Smooth muscle cell (in vitro differentiated cells): Measurements from ENCODE around the gene TMPRSS11D. TPM values are rescaled to one million over a fixed set of nuclear protein-coding genes. Genes with fewer than 3 reads are reported as not detected.

Experiments
- DNase-seq: peaks from one replicate; lab custom pipeline; 2025; ENCODE audit not compliant: unreplicated experiment; lab: John Stamatoyannopoulos, UW
- H2AFZ ChIP-seq: fragments of 200-600 bp; sonication (generic); 2 replicates; pipeline ENCODE4 v1.6.0; 2016; ENCODE audit warnings: antibody characterized with exemption, low read depth, mild to moderate bottlenecking
- H3F3A ChIP-seq: fragments of 200-600 bp; sonication (generic); 2 replicates; pipeline ENCODE4 v1.6.0; 2017; ENCODE audit warnings: antibody characterized with exemption, low read depth
- H3K27ac ChIP-seq: fragments of 200-600 bp; sonication (generic); 2 replicates; pipeline ENCODE4 v1.5.1; 2016; ENCODE audit warnings: low read depth, mild to moderate bottlenecking
- H3K27me3 ChIP-seq: fragments of 200-600 bp; sonication (generic); 2 replicates; pipeline ENCODE4 v1.6.1; 2016; ENCODE audit warnings: low read depth, mild to moderate bottlenecking
- H3K36me3 ChIP-seq: fragments of 200-600 bp; sonication (generic); 2 replicates; pipeline ENCODE4 v1.5.1; 2016; ENCODE audit warnings: low read depth
- H3K4me1 ChIP-seq: fragments of 200-600 bp; sonication (generic); 2 replicates; pipeline ENCODE4 v1.5.1; 2016; ENCODE audit warnings: low read depth
- H3K4me2 ChIP-seq: fragments of 200-600 bp; sonication (generic); 2 replicates; pipeline ENCODE4 v1.6.0; 2016; ENCODE audit warnings: mild to moderate bottlenecking
- H3K4me3 ChIP-seq: fragments of 200-600 bp; sonication (generic); 2 replicates; pipeline ENCODE4 v1.5.1; 2016; ENCODE audit warnings: mild to moderate bottlenecking
- H3K79me2 ChIP-seq: fragments of 200-600 bp; sonication (generic); 2 replicates; pipeline ENCODE4 v1.6.0; 2016; ENCODE audit warnings: low read depth, mild to moderate bottlenecking
- H3K9ac ChIP-seq: fragments of 200-600 bp; sonication (generic); 2 replicates; pipeline ENCODE4 v1.6.0; 2016; ENCODE audit warnings: low read depth
- H3K9me3 ChIP-seq: fragments of 200-600 bp; sonication (generic); replicated peaks from 2 replicates; pipeline ENCODE4 v1.5.1; 2016; ENCODE audit warnings: low read depth
- H4K20me1 ChIP-seq: fragments of 200-600 bp; sonication (generic); 2 replicates; pipeline ENCODE4 v1.6.0; 2016; ENCODE audit warnings: low read depth
- CTCF ChIP-seq: fragments of 200-600 bp; sonication (generic); IDR thresholded peaks from 2 replicates; pipeline ENCODE4 v1.5.1; 2017; ENCODE audit warnings: borderline replicate concordance, mild to moderate bottlenecking, antibody characterized with exemption; ENCODE audit not compliant: insufficient read depth, poor library complexity, severe bottlenecking
- WGBS: methylation state at CpG from one replicate; pipeline ENCODE4 v1.1.7; 2016; ENCODE audit warnings: low lambda C conversion rate; 5-methylcytosine and 5-hydroxymethylcytosine counted together
- polyA plus RNA-seq: library from polyadenylated mRNA; unstranded; fragments of >200 nt; fragmentation: Nextera tagmentation; extraction: Ambion mirVana; gene quantifications from 2 replicates; pipeline ENCODE4 v1.2.1, GENCODE V29; 2016
- total RNA-seq: library from RNA; depleted of rRNA; stranded (reverse); fragments of >200 nt; gene quantifications from 2 replicates; pipeline ENCODE4 v1.2.3, GENCODE V29; 2014

TMPRSS11D gene
- total and polyA plus RNA-seq, 2 experiments from 2014 or later = not detected

DNA sequence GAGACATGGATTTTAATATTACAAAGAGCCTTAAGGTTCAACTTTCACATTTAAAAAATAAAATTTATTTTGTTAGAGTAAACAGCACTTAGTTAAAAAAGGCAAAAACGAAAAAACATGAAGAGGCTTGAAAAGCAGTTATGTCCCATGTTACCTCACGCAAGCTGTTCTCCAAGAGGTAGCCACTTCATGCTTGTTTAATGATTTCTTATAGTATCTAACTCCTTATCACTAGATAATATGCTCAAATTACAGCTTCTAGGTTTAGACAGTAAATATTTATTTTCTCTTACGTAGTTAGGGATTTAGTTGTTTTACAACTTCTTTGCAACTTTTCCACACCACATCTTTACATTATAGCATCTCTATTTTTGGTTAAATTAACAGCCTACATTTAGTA lies 27.8 kb upstream of the TMPRSS11D start:
- Histone ChIP-seq H4K20me1 (no peaks in the 10 kb centered on the region), H3K4me2 (no peak overlapping the region), H3K36me3 (no peaks in the 10 kb centered on the region), H2AFZ (no peak overlapping the region), H3K4me3 (no peak overlapping the region), H3K9ac (no peak overlapping the region), H3K27me3 (no peaks in the 10 kb centered on the region), H3K9me3 (no peaks in the 10 kb centered on the region), H3K4me1 (no peaks in the 10 kb centered on the region), H3K79me2 (no peaks in the 10 kb centered on the region), H3F3A (no peaks in the 10 kb centered on the region), H3K27ac (no peak overlapping the region)
- DNase-seq = no peak
- TF ChIP-seq CTCF = no peak
- WGBS = 74% methylated on average over 3 of the region's 3 CpGs

DNA sequence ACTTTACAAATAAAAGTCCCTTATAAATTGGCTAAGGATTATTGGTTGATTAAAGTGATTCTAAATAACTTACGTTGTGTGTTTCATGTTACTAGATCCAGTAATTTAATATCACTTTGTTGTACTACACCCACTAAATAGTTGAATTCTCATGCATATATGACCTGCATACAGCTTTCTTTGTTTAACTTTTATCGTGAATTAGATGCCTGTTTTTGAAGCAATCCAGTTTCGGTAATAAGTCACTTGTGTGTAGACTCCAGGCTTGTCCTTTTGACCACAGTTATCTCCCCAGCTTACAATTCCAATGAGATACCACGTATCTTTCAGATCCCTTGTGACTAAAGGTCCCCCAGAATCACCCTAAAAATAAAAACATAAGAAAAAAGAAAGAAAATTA lies 27.3 kb upstream of the TMPRSS11D start:
- no peak overlapping the region for H3K9ac ChIP-seq
- H2AFZ ChIP-seq = no peak overlapping the region
- no peaks in the 10 kb centered on the region for H4K20me1 ChIP-seq
- H3K9me3 ChIP-seq = no peaks in the 10 kb centered on the region
- WGBS = 84% methylated on average over 4 of the region's 4 CpGs
- no peaks in the 10 kb centered on the region for H3K27me3 ChIP-seq
- H3K4me3 ChIP-seq = no peak overlapping the region
- TF ChIP-seq CTCF = no peak
- H3K4me2 ChIP-seq = no peak overlapping the region
- no peak for DNase-seq
- no peaks in the 10 kb centered on the region for H3K4me1 ChIP-seq
- H3K79me2 ChIP-seq = no peaks in the 10 kb centered on the region
- H3F3A ChIP-seq = no peaks in the 10 kb centered on the region
- no peak overlapping the region for H3K27ac ChIP-seq
- no peaks in the 10 kb centered on the region for H3K36me3 ChIP-seq

DNA sequence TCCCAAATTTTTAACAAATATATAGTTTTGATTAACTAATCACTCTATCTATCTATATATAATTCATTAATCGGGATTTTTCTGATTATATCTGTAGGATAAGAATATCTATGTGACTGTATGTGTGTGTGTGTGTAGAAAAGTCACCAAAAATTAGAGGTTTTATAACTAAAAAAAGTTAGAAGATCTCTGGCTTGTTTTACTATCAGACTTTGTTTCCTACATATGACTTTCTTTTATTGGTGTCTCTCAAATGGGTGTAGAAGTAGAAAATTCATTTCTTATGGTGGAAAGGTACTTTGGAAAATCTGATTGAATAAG lies 26.7 kb upstream of the TMPRSS11D start:
- H3K9me3 ChIP-seq = no peaks in the 10 kb centered on the region
- H3K36me3 ChIP-seq = no peaks in the 10 kb centered on the region
- H3F3A ChIP-seq = no peaks in the 10 kb centered on the region
- H3K4me2 ChIP-seq = no peak overlapping the region
- no peak for DNase-seq
- no peaks in the 10 kb centered on the region for H3K27me3 ChIP-seq
- H4K20me1 ChIP-seq = no peaks in the 10 kb centered on the region
- H3K27ac ChIP-seq = no peak overlapping the region
- no peak for TF ChIP-seq CTCF
- H3K79me2 ChIP-seq = no peaks in the 10 kb centered on the region
- no peak overlapping the region for H3K4me3 ChIP-seq
- no peak overlapping the region for H3K9ac ChIP-seq
- H3K4me1 ChIP-seq = no peaks in the 10 kb centered on the region
- 0% methylated on average over 1 of the region's 1 CpG for WGBS
- no peak overlapping the region for H2AFZ ChIP-seq

DNA sequence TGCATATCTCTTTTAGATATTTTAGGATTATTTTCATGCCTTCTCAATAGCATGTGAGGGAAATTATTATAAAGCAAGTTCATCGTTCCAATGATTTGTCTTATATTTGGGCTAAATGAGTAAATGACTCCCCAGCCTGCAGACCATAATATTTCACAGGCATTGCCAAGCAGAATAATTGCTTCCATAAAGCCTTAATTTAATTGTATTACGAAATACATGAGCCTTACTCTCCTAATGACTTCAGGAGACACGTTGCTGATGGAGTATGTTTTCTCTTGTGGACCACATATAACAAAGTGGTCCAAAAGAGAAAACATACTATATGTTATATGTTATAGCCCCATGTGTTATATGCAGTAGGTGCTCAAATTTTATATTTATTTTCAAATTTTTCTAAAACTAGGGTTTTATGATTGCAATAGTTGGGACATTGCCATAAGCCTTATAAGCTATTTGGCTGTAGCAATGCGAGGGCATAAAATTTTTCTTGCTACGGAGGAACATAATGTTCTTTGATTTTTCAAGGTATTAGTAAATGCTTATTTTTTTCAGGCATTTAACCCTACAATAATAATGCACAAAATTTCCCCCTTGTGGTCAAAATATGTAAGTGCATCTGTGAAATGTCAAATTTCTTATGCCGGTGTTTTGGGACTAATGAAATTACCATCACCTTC lies 26.2 kb upstream of the TMPRSS11D start:
- no peaks in the 10 kb centered on the region for H4K20me1 ChIP-seq
- H2AFZ ChIP-seq = no peak overlapping the region
- 50% methylated on average over 6 of the region's 6 CpGs for WGBS
- no peak overlapping the region for H3K9ac ChIP-seq
- no peaks in the 10 kb centered on the region for H3F3A ChIP-seq
- no peak overlapping the region for H3K4me3 ChIP-seq
- no peak overlapping the region for H3K27ac ChIP-seq
- no peaks in the 10 kb centered on the region for H3K36me3 ChIP-seq
- H3K27me3 ChIP-seq = no peaks in the 10 kb centered on the region
- no peak for DNase-seq
- H3K4me2 ChIP-seq = no peak overlapping the region
- H3K4me1 ChIP-seq = no peaks in the 10 kb centered on the region
- no peaks in the 10 kb centered on the region for H3K79me2 ChIP-seq
- TF ChIP-seq CTCF = peak; percentile 81
- no peaks in the 10 kb centered on the region for H3K9me3 ChIP-seq
